ENCODE results near the gene GABRA5.

GRCh38 chr15:26841514-26841913 is 25.3 kb upstream of the GABRA5 start:
- no peak for TF ChIP-seq CTCF (conservative IDR thresholded peaks at IDR 0.05)
- no peak for TF ChIP-seq EZH2 (IDR thresholded peaks at IDR 0.05; ENCODE audit: low read depth)
